ENCODE data around the gene KCP. TPM values are rescaled to one million over a fixed set of nuclear protein-coding genes. Genes with fewer than 3 reads are reported as not detected.

KCP gene
- total and polyA plus RNA-seq, 2 of the 13 experiments (the other 11 are each of a cell fraction or from before 2014, with no cell fraction given) = 0.37 to 1.0 TPM

DNA sequence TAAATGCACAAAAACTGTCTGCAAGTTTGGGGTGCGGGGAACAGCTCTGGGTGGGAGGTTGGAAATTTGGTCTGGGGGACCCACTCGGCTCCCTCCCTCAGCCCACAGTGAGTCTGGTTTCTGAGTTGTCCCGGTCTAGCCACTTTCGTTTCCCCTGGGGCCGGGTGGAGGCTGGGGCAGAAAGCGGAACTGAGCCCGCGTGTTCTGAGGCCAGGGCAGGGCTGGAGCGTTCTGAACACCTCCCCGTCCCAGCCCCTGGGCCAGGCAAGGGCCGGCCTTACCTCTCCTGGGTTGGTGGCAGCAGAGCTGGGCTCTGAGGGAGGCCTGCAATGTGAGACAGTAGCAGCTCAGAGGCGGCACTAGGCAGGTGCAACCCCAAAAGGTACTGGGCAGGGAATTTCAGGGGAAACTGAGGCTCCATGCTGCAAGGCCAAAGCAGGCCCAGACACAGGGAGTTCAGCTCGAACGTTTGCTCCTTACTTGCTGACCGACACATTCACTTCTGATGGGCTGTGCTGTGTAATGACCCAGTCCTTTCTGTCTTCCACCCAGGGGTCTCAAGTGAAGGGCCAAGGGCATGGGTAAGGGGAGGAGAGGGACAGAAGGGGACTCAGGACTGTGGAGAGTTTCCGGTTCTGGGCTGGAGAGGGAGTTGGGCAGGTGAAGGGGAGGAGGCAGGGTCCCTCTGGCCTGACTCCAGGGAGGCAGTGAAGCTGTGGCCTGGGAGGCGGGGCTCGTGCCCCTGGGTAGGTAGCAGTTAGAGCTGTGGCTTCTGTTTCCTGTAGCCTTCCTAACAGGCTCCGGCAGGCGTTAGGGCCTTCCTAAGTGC lies 30.2 kb upstream of the KCP start (continued):
- TF ChIP-seq, protein P1, sequence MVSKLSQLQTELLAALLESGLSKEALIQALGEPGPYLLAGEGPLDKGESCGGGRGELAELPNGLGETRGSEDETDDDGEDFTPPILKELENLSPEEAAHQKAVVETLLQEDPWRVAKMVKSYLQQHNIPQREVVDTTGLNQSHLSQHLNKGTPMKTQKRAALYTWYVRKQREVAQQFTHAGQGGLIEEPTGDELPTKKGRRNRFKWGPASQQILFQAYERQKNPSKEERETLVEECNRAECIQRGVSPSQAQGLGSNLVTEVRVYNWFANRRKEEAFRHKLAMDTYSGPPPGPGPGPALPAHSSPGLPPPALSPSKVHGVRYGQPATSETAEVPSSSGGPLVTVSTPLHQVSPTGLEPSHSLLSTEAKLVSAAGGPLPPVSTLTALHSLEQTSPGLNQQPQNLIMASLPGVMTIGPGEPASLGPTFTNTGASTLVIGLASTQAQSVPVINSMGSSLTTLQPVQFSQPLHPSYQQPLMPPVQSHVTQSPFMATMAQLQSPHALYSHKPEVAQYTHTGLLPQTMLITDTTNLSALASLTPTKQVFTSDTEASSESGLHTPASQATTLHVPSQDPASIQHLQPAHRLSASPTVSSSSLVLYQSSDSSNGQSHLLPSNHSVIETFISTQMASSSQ (IDR thresholded peaks at IDR 0.05; ENCODE audit: low read depth) = no peak
- TF ChIP-seq, protein P1 (CRISPR knock-in tag; IDR thresholded peaks at IDR 0.05; ENCODE audit: borderline replicate concordance) = no peak
- TF ChIP-seq, protein P2, sequence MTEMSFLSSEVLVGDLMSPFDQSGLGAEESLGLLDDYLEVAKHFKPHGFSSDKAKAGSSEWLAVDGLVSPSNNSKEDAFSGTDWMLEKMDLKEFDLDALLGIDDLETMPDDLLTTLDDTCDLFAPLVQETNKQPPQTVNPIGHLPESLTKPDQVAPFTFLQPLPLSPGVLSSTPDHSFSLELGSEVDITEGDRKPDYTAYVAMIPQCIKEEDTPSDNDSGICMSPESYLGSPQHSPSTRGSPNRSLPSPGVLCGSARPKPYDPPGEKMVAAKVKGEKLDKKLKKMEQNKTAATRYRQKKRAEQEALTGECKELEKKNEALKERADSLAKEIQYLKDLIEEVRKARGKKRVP (CRISPR knock-in tag; IDR thresholded peaks at IDR 0.05) = no peak
- TF ChIP-seq ZNF747 (CRISPR knock-in tag; IDR thresholded peaks at IDR 0.05; ENCODE audit: borderline replicate concordance) (no peak), ZNF652 (CRISPR knock-in tag; IDR thresholded peaks at IDR 0.05; ENCODE audit: borderline replicate concordance, low read depth) (no peak), ZIK1 (CRISPR knock-in tag; IDR thresholded peaks at IDR 0.05; ENCODE audit: borderline replicate concordance, low read depth) (no peak), JUND (CRISPR knock-in tag; IDR thresholded peaks at IDR 0.05) (no peak), ZC3H4 (CRISPR knock-in tag; IDR thresholded peaks at IDR 0.05; ENCODE audit: borderline replicate concordance) (no peak), KLF15 (CRISPR knock-in tag; IDR thresholded peaks at IDR 0.05; ENCODE audit: borderline replicate concordance) (no peak), NFIC (IDR thresholded peaks at IDR 0.05; ENCODE audit: low read length) (no peak), ZNF605 (CRISPR knock-in tag; IDR thresholded peaks at IDR 0.05) (0 out of 2 replicates have a peak, but pooled peaks have one; percentile 68), ZNF720 (CRISPR knock-in tag; IDR thresholded peaks at IDR 0.05) (no peak), HMGA1 (CRISPR knock-in tag; conservative IDR thresholded peaks at IDR 0.05) (no peak)
- TF ChIP-seq, protein P3, sequence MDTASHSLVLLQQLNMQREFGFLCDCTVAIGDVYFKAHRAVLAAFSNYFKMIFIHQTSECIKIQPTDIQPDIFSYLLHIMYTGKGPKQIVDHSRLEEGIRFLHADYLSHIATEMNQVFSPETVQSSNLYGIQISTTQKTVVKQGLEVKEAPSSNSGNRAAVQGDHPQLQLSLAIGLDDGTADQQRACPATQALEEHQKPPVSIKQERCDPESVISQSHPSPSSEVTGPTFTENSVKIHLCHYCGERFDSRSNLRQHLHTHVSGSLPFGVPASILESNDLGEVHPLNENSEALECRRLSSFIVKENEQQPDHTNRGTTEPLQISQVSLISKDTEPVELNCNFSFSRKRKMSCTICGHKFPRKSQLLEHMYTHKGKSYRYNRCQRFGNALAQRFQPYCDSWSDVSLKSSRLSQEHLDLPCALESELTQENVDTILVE (CRISPR knock-in tag; IDR thresholded peaks at IDR 0.05) = no peak
- TF ChIP-seq, protein P4, sequence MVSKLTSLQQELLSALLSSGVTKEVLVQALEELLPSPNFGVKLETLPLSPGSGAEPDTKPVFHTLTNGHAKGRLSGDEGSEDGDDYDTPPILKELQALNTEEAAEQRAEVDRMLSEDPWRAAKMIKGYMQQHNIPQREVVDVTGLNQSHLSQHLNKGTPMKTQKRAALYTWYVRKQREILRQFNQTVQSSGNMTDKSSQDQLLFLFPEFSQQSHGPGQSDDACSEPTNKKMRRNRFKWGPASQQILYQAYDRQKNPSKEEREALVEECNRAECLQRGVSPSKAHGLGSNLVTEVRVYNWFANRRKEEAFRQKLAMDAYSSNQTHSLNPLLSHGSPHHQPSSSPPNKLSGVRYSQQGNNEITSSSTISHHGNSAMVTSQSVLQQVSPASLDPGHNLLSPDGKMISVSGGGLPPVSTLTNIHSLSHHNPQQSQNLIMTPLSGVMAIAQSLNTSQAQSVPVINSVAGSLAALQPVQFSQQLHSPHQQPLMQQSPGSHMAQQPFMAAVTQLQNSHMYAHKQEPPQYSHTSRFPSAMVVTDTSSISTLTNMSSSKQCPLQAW (CRISPR knock-in tag; IDR thresholded peaks at IDR 0.05) = no peak
- TF ChIP-seq, protein P5, sequence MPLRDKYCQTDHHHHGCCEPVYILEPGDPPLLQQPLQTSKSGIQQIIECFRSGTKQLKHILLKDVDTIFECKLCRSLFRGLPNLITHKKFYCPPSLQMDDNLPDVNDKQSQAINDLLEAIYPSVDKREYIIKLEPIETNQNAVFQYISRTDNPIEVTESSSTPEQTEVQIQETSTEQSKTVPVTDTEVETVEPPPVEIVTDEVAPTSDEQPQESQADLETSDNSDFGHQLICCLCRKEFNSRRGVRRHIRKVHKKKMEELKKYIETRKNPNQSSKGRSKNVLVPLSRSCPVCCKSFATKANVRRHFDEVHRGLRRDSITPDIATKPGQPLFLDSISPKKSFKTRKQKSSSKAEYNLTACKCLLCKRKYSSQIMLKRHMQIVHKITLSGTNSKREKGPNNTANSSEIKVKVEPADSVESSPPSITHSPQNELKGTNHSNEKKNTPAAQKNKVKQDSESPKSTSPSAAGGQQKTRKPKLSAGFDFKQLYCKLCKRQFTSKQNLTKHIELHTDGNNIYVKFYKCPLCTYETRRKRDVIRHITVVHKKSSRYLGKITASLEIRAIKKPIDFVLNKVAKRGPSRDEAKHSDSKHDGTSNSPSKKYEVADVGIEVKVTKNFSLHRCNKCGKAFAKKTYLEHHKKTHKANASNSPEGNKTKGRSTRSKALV (CRISPR knock-in tag; IDR thresholded peaks at IDR 0.05) = no peak
- TF ChIP-seq, protein P6, sequence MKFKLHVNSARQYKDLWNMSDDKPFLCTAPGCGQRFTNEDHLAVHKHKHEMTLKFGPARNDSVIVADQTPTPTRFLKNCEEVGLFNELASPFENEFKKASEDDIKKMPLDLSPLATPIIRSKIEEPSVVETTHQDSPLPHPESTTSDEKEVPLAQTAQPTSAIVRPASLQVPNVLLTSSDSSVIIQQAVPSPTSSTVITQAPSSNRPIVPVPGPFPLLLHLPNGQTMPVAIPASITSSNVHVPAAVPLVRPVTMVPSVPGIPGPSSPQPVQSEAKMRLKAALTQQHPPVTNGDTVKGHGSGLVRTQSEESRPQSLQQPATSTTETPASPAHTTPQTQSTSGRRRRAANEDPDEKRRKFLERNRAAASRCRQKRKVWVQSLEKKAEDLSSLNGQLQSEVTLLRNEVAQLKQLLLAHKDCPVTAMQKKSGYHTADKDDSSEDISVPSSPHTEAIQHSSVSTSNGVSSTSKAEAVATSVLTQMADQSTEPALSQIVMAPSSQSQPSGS (CRISPR knock-in tag; IDR thresholded peaks at IDR 0.05) = 0 out of 2 replicates have a peak, but pooled peaks have one; percentile 9
